Head of caudate nucleus (tissue), 42 donors: ENCODE results near the gene ARHGAP6.

Source experiments
- DNase-seq, 42 donors: peaks; one replicate each; pipeline versions ENCODE4 v3.0.0 to v3.0.0-alpha.2; 2020 to 2021; ENCODE audit warnings: mixed read lengths in 7 of 42
- intact Hi-C: fragments of 100-400 bp; cut with DNase I; formaldehyde crosslinking; loops from one replicate; pipeline ENCODE4 v1.15.0; 2022

Gene ARHGAP6

DNA sequence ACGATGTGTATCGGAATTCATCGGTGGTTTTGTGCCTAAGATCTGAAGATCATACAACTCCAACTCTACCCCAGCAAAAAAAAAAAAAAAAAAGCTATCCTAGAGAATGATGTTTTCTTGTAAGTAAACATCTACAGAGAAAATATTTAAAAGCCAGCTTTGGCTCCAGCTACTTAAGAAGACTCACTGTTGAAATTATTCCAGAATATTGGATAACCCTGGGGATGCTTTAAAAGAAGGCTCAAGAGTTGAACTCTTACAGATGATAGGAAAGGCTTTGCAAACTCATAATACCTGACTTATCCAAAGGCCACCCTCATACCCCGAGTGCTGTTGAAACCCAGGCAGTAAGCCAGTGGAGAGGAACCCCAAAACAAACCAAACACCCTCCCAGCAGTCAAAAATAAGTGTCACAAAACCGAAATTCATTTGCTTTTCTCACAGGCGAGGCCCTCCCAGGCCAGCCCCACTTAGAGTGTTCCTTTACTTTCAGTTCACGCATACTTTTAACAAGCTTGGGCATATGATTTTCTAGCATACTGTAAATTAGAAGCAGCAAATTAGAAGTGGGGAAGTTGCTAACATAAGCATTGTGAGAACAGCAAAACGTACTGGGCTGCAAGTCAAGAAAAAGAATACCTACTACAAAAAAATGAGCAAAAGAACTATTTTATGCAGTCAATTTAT is 375.2 kb downstream of the ARHGAP6 start:
- intact Hi-C loops = no loop called here
- DNase-seq = no peak

DNA sequence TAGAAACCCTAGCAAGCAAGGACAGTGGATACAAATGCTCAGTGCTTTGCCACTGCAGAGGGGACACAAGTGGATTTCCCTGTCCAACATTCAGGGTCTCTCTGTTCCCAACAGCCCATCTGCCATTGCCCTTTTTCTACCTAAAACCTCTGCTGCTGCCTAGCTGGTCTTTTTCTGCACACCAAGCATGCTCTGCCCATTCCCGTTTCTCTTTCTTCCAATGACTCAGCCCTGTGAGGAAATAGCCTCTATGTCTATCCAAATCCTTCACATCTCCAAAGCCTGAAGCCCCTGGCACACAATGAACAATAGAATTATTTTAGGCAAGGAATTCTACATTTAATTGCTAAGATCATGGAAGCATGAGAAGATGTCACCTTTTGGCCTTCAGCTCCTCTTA is 378.2 kb downstream of the ARHGAP6 start:
- intact Hi-C loops = no loop called here

GRCh38 chrX:11285651-11286050 is 380.1 kb downstream of the ARHGAP6 start:
- intact Hi-C loops = no loop called here
- no peak for DNase-seq

More for the DNA sequence above, 378.2 kb downstream of the ARHGAP6 start:
- DNase-seq = no peak

- DNase-seq = no peak
- intact Hi-C loops = no loop called here
Observed at GRCh38 chrX:11282043-11282442, 383.7 kb downstream of the ARHGAP6 start.

GRCh38 chrX:11273544-11273943 is 392.2 kb downstream of the ARHGAP6 start:
- intact Hi-C loops = no loop called here

GRCh38 chrX:11272863-11273262 is 392.9 kb downstream of the ARHGAP6 start:
- intact Hi-C loops = no loop called here
- no peak for DNase-seq

More at GRCh38 chrX:11273544-11273943, 392.2 kb downstream of the ARHGAP6 start:
- DNase-seq = no peak

GRCh38 chrX:11272290-11272689 is 393.4 kb downstream of the ARHGAP6 start:
- intact Hi-C loops = no loop called here

GRCh38 chrX:11269996-11270395 is 395.7 kb downstream of the ARHGAP6 start:
- intact Hi-C loops = no loop called here
- DNase-seq = no peak

More at GRCh38 chrX:11272290-11272689, 393.4 kb downstream of the ARHGAP6 start:
- DNase-seq = no peak

DNA sequence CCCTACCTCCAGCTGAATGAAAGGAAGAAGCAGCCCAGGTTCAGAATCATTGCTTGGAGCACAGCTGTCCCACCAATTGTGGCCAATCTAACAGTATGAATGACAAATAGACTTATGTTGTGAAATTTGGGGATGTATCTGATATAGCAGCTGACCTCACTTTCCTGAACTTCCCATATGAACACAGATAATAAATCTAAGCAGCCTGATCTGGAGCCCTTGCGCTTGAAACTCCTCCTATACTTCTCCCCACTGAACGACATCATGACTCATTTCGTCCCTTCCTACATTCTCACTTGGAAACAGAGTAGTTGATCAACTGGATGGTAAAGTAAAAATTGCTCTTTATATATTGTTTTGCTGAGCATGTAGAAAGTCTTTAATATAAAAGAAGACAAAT is 396.7 kb downstream of the ARHGAP6 start:
- intact Hi-C loops = no loop called here
- no peak for DNase-seq

DNA sequence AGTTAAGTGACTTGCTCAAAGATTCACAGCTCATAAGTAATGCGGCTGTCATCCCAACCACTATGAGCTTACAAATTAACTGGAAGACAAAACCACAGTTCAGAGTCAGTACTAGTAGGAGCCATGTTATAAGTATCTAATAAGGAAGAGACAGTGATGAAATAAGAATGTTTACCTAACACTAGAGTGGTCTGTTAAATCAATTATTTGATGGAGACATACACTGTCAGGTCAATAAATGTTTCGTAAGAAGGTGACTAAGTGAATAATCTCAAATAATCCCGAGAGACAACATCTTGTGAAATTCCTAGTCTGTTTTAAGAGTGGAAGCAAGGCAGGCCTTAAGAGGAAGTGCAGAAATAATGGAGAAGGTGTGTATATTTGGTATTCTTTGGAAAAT is 398.3 kb downstream of the ARHGAP6 start:
- intact Hi-C loops = no loop called here

GRCh38 chrX:11266573-11267003 is 399.1 kb downstream of the ARHGAP6 start:
- no peak for DNase-seq
- intact Hi-C loops = no loop called here

More for the DNA sequence above, 398.3 kb downstream of the ARHGAP6 start:
- DNase-seq = no peak

DNA sequence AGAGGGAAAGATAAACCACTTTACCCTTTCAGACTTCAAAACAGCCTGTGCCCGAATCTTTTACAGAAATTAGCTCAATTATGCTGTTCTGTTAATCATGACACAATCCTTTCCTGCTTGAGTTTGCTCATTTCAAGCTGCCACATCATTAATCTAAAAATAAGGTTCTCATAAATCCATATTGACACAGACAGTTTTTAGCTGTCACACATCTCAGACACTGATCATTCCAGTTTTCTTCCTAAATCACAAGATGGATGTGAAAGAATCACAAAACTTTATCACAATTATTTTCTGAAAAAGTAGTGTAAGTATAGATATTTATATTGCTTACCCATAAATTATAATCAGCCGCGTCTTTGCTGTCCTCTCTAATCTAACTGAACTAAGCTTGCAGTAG is 400.4 kb downstream of the ARHGAP6 start:
- DNase-seq = no peak
- intact Hi-C loops = no loop called here

DNA sequence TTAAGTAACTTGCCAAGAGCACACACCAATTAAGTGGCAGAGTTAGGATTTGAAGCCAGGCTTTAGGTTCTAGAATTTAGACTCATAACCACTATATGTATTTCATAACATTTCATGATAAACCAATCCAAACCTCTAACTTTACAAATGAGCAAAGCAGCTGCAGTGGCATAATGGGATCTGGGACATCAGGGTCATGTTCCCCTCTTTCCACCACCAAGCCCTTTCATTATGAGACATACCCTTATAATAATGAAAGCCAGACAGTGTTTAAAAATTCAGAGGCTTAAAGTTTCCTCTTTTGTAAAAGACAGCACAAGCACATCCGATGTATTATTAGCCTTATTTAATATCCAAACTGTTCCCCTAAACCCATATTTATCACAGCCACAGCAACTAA is 400.8 kb downstream of the ARHGAP6 start:
- intact Hi-C loops = no loop called here
- no peak for DNase-seq

DNA sequence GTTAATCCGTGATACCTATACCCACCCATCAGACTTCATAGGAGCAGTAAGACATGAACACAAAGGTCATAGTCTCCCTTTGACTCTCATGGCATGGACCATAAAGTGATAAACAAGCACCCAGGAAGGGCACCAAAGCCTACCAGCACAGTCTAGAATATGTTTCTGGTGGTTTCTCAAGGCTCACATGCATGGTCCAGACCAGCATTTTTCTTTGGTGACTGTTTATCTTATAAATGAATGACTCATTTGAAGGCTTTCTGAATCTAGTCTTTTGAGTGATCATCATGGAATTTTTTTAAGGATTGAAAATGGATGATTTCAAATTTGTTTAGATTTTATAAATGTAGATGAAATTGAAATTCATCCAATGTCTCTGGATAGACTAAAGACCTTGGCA is 404.5 kb downstream of the ARHGAP6 start:
- intact Hi-C loops = no loop called here
- DNase-seq = no peak

DNA sequence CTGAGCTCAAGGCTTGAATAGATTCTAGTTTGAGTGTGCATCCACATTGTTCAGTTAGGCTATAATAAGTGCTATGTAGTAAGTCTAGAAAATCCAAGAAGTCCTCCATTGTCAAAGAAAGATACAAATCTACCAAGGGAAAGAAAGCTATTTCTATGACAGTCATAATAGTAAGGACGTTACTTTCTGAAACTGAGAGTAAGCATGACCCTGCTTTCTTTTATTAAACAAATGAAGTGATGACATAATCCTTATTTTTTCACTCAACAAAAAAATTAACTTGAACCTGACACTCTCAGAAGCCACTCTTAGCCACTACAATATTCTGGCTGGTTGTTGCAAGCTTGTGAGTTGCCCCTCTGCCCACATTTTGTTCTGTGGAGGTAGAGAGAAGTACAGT is 406.3 kb downstream of the ARHGAP6 start:
- DNase-seq = no peak
- intact Hi-C loops = no loop called here

DNA sequence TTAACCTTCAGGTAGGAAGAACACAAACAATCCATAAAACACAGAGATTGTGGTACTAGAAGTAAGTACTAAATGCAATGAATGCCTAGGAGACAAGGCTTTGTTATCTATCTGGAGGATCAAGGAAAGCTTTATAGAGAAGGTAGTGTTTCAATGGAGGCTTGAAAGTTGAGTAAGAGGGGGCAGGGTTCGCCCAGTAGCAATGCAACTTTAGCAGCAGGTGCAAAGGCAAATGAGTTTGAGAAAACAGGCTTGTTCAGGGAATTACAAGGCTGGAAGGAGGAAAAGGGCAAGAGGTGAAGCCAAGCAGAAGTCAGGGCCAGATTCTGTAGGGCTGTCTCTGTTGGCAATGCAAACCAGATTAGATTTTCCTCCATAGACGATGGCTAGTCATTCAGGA is 408.0 kb downstream of the ARHGAP6 start:
- no peak for DNase-seq
- intact Hi-C loops = no loop called here

GRCh38 chrX:11257290-11257689 is 408.4 kb downstream of the ARHGAP6 start:
- DNase-seq = no peak
- intact Hi-C loops = no loop called here

- DNase-seq = no peak
- intact Hi-C loops = no loop called here
Observed at GRCh38 chrX:11254417-11255109, 411.2 kb downstream of the ARHGAP6 start.

GRCh38 chrX:11244636-11245035 is 421.1 kb downstream of the ARHGAP6 start:
- intact Hi-C loops = no loop called here
- DNase-seq = no peak

DNA sequence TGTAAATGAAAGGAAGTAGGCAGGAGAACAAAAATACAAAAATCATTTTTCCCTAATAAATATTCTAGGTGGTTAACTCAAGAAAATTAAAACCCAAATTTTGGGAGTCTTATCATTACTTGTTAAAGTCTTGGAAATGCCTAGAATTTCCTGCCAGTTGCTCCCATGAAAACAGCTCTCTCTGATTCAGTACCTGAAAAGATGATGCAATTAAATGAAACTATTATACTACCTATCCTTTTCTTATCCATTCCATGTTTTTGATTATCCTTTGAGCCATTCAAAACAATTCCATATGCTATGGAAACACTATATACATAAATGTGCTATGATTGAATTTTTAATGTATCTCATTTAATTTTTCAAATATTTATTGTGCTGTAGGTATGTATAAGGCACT is 423.0 kb downstream of the ARHGAP6 start:
- no peak for DNase-seq
- intact Hi-C loops = no loop called here

DNA sequence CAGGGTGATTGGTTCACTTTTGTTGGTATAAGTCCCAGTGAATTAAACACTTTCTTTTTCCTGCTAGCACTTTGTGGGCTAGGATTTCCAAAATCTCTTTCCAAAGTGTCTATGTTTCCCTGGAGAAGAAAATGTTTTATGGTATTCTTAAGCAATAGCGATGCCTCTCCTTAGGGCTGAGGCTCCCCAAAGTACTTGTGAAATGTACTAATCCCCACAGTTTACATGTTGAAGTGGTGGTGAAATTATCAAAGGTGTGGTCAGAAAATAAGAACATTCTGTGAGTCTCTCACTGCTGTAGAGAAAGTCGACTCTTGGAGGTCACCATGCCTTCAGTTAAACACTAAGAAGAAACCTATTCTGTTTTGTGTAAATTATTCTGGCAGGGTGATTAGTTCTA is 424.0 kb downstream of the ARHGAP6 start:
- intact Hi-C loops = no loop called here
- DNase-seq = no peak
